H1 (cell line): ENCODE results near the gene FUNDC2. TPM values are rescaled to one million over a fixed set of nuclear protein-coding genes. Genes with fewer than 3 reads are reported as not detected.

Source experiments
- CTCF ChIA-PET: fragments of 300-600 bp; sonication (Branson Sonifier 250); formaldehyde crosslinking; loops from one replicate; lab custom pipeline; 2021; ENCODE audit not compliant: partially characterized antibody; lab: Charles Lee
- POLR2A ChIA-PET: fragments of 300-600 bp; sonication (Branson Sonifier 250); formaldehyde crosslinking; loops from one replicate; lab custom pipeline; 2021; ENCODE audit warnings: inconsistent platforms; ENCODE audit not compliant: partially characterized antibody; lab: Charles Lee
- DNase-seq, 2 experiments: peaks; one replicate each; pipeline versions ENCODE4 v3.0.0 to v3.0.0-alpha.2; 2010 to 2022; ENCODE audit warnings: low spot score in 2 of 2, low read depth in 1 of 2, mixed read lengths in 1 of 2
- FAIRE-seq: peaks from 2 replicates; lab custom pipeline; 2011; peaks lifted over from hg19 to GRCh38; lab: Jason Lieb, UNC
- H2AFZ ChIP-seq: 2 replicates; pipeline ENCODE4 v1.8.1; 2012; ENCODE audit warnings: low read length, inconsistent platforms
- H2AK5ac ChIP-seq: 2 replicates; pipeline ENCODE4 v1.6.1; 2013; ENCODE audit warnings: low read depth, low read length
- H2BK120ac ChIP-seq: replicated peaks from 2 replicates; pipeline ENCODE3; 2013; ENCODE audit warnings: low read depth, low read length, inconsistent platforms
- H2BK12ac ChIP-seq: 2 replicates; pipeline ENCODE4 v1.6.1; 2013; ENCODE audit warnings: low read depth, low read length
- H2BK15ac ChIP-seq: 2 replicates; pipeline ENCODE4 v1.6.1; 2013; ENCODE audit warnings: low read length
- H2BK20ac ChIP-seq: 2 replicates; pipeline ENCODE4 v1.6.1; 2013; ENCODE audit warnings: low read length
- H2BK5ac ChIP-seq: 2 replicates; pipeline ENCODE4 v1.6.1; 2013; ENCODE audit warnings: low read depth, low read length
- H3K14ac ChIP-seq: 2 replicates; pipeline ENCODE4 v1.6.1; 2013; ENCODE audit warnings: inconsistent platforms; ENCODE audit not compliant: insufficient read length
- H3K18ac ChIP-seq: 2 replicates; pipeline ENCODE4 v1.6.1; 2013; ENCODE audit warnings: low read length; ENCODE audit errors: extremely low read depth
- H3K23ac ChIP-seq: 2 replicates; pipeline ENCODE4 v1.6.1; 2013; ENCODE audit warnings: inconsistent platforms; ENCODE audit not compliant: insufficient read length
- H3K23me2 ChIP-seq: 2 replicates; pipeline ENCODE4 v1.6.1; 2013; ENCODE audit warnings: low read depth, low read length
- H3K27ac ChIP-seq: 2 replicates; pipeline ENCODE4 v1.6.1; 2011; ENCODE audit warnings: low read depth, low read length, inconsistent platforms
- H3K27me3 ChIP-seq, 4 experiments: replicated peaks in 1 of 4; 1 replicate in 1 of 4; 2 replicates in 3 of 4; pipeline versions ENCODE4 v1.6.1 to v1.8.1; 2011 to 2013; ENCODE audit warnings: low read length in 3 of 4, mild to moderate bottlenecking in 3 of 4, inconsistent platforms in 2 of 4, mixed read lengths in 2 of 4, moderate library complexity in 1 of 4; ENCODE audit not compliant: control insufficient read depth in 3 of 4, insufficient read depth in 3 of 4; ENCODE audit errors: extremely low read depth in 1 of 4
- H3K36me3 ChIP-seq, 4 experiments: 2 replicates each; pipeline versions ENCODE4 v1.6.1 to v1.8.1; 2011 to 2013; ENCODE audit warnings: mild to moderate bottlenecking in 4 of 4, low read length in 3 of 4, moderate library complexity in 2 of 4, control low read depth in 1 of 4, inconsistent platforms in 1 of 4; ENCODE audit not compliant: insufficient read depth in 4 of 4, control insufficient read depth in 2 of 4
- H3K4ac ChIP-seq: replicated peaks from 2 replicates; pipeline ENCODE3; 2013; ENCODE audit warnings: low read length, low read depth, mixed read lengths, inconsistent platforms; ENCODE audit not compliant: insufficient read length
- H3K4me1 ChIP-seq, 4 experiments: replicated peaks in 1 of 4; 1 replicate in 1 of 4; 2 replicates in 3 of 4; pipeline versions ENCODE4 v1.6.1 to v1.8.1; 2011 to 2013; ENCODE audit warnings: low read length in 3 of 4, inconsistent platforms in 2 of 4, mixed read lengths in 1 of 4; ENCODE audit not compliant: insufficient read depth in 4 of 4, control insufficient read depth in 3 of 4
- H3K4me2 ChIP-seq, 2 experiments: 2 replicates each; pipeline versions ENCODE4 v1.6.1 to v1.8.1; 2011 to 2013; ENCODE audit warnings: low read depth in 2 of 2, low read length in 2 of 2, control low read depth in 1 of 2, inconsistent platforms in 1 of 2, mild to moderate bottlenecking in 1 of 2; ENCODE audit not compliant: insufficient read depth in 1 of 2
- H3K4me3 ChIP-seq, 4 experiments: fragments of 200-600, 300-600 bp in 1 of 4; sonication (generic), shearing (Covaris generic), sonication (Bioruptor Twin) in 1 of 4; 2 replicates each; pipeline versions ENCODE4 v1.5.1 to v1.8.1; 2011 to 2016; ENCODE audit warnings: low read length in 4 of 4, low read depth in 3 of 4, control low read depth in 2 of 4, inconsistent platforms in 2 of 4, mild to moderate bottlenecking in 2 of 4, mixed read lengths in 1 of 4, moderate library complexity in 1 of 4; ENCODE audit not compliant: insufficient read depth in 2 of 4; ENCODE audit errors: extremely low read depth in 1 of 4
- H3K56ac ChIP-seq: replicated peaks from 2 replicates; pipeline ENCODE3; 2013; ENCODE audit warnings: low read depth, mild to moderate bottlenecking, mixed read lengths, low read length, inconsistent platforms; ENCODE audit not compliant: insufficient read length
- H3K79me1 ChIP-seq: 2 replicates; pipeline ENCODE4 v1.6.1; 2013; ENCODE audit warnings: low read depth, low read length, control low read depth
- H3K79me2 ChIP-seq, 2 experiments: 2 replicates each; pipeline versions ENCODE4 v1.6.1 to v1.8.1; 2012 to 2013; ENCODE audit warnings: low read length in 2 of 2, mild to moderate bottlenecking in 2 of 2, inconsistent platforms in 1 of 2; ENCODE audit not compliant: insufficient read depth in 2 of 2, control insufficient read depth in 1 of 2
- H3K9ac ChIP-seq, 4 experiments: replicated peaks in 1 of 4; 1 replicate in 1 of 4; 2 replicates in 3 of 4; pipeline versions ENCODE4 v1.6.1 to v1.8.1; 2011 to 2013; ENCODE audit warnings: low read depth in 3 of 4, low read length in 3 of 4, control low read depth in 2 of 4, mild to moderate bottlenecking in 2 of 4, moderate library complexity in 2 of 4, inconsistent platforms in 1 of 4; ENCODE audit errors: extremely low read depth in 1 of 4
- H3K9me3 ChIP-seq, 2 experiments: 2 replicates each; pipeline versions ENCODE4 v1.6.1 to v1.8.1; 2012 to 2013; ENCODE audit warnings: mild to moderate bottlenecking in 2 of 2, moderate library complexity in 2 of 2, control low read depth in 1 of 2, inconsistent platforms in 1 of 2, low read depth in 1 of 2, low read length in 1 of 2, mixed read lengths in 1 of 2; ENCODE audit not compliant: insufficient read depth in 2 of 2
- H4K20me1 ChIP-seq, 2 experiments: replicated peaks in 1 of 2; 2 replicates each; pipeline versions ENCODE3 to v1.8.1; 2011 to 2013; ENCODE audit warnings: inconsistent platforms in 2 of 2, low read length in 2 of 2, mild to moderate bottlenecking in 1 of 2; ENCODE audit not compliant: insufficient read depth in 2 of 2, control insufficient read depth in 1 of 2
- H4K5ac ChIP-seq: 2 replicates; pipeline ENCODE4 v1.6.1; 2013; ENCODE audit warnings: low read length, low read depth, mixed read lengths, inconsistent platforms; ENCODE audit not compliant: insufficient read length
- H4K8ac ChIP-seq: 2 replicates; pipeline ENCODE4 v1.8.0; 2013; ENCODE audit warnings: mild to moderate bottlenecking, moderate library complexity, low read length, inconsistent platforms; ENCODE audit not compliant: insufficient read depth; ENCODE audit errors: extremely low read depth
- H4K91ac ChIP-seq: replicated peaks from 2 replicates; pipeline ENCODE3; 2013; ENCODE audit warnings: low read length, mixed read lengths, inconsistent platforms; ENCODE audit not compliant: insufficient read length
- BACH1 ChIP-seq: IDR thresholded peaks from 2 replicates; pipeline ENCODE4 v1.6.1; 2012; ENCODE audit warnings: low read length, improper control_type of control experiment
- BCL11A ChIP-seq, 2 experiments: IDR thresholded peaks; one replicate each; pipeline ENCODE4 v1.6.1; 2011; ENCODE audit warnings: low read depth in 2 of 2, low read length in 2 of 2, mild to moderate bottlenecking in 2 of 2
- CHD1 ChIP-seq: IDR thresholded peaks from 2 replicates; pipeline ENCODE4 v1.6.1; 2012; ENCODE audit warnings: low read depth, low read length, improper control_type of control experiment
- GABPA ChIP-seq: IDR thresholded peaks from 2 replicates; pipeline ENCODE4 v1.6.1; 2011; ENCODE audit warnings: mild to moderate bottlenecking, low read length, moderate library complexity, borderline replicate concordance; ENCODE audit not compliant: insufficient read depth
- KDM1A ChIP-seq: fragments of 200-600, 300-600 bp; sonication (generic); IDR thresholded peaks from 2 replicates; pipeline ENCODE4 v1.7.1; 2016; ENCODE audit warnings: mild to moderate bottlenecking, low read length, borderline replicate concordance
- KDM4A ChIP-seq: IDR thresholded peaks from one replicate; pipeline ENCODE4 v1.7.1; 2012; ENCODE audit warnings: low read depth, mild to moderate bottlenecking, moderate library complexity, low read length, inconsistent platforms; ENCODE audit not compliant: severe bottlenecking
- RFX5 ChIP-seq: IDR thresholded peaks from 2 replicates; pipeline ENCODE4 v1.6.1; 2011; ENCODE audit warnings: low read depth, low read length, improper control_type of control experiment, borderline replicate concordance
- RNF2 ChIP-seq: fragments of 200-900, 300-1000 bp; sonication (generic); IDR thresholded peaks from 2 replicates; pipeline ENCODE4 v1.7.1; 2016; ENCODE audit warnings: borderline replicate concordance, low read depth, mild to moderate bottlenecking, antibody characterized with exemption, low read length; ENCODE audit not compliant: poor library complexity, severe bottlenecking; ENCODE audit errors: missing control alignments
- SIX5 ChIP-seq: IDR thresholded peaks from 2 replicates; pipeline ENCODE4 v1.6.1; 2011; ENCODE audit warnings: mild to moderate bottlenecking, low read depth, low read length
- TAF1 ChIP-seq: IDR thresholded peaks from 2 replicates; pipeline ENCODE4 v1.6.1; 2011; ENCODE audit warnings: mild to moderate bottlenecking, low read depth, low read length
- polyA plus RNA-seq, 7 experiments: library from polyadenylated mRNA; depleted of rRNA in 3 of 7; stranded (reverse) in 5 of 7; unstranded in 2 of 7; fragments of >200 nt in 5 of 7; fragments of 200-250 nt in 2 of 7; gene quantifications; 1 replicate in 5 of 7; 2 replicates in 1 of 7; 4 replicates in 1 of 7; pipeline versions ENCODE4 v1.2.1 to v1.2.3, GENCODE V29; 2011 to 2013; ENCODE audit warnings: missing spikeins in 2 of 7, mixed read lengths in 2 of 7
- total RNA-seq: library from RNA; stranded (reverse); fragmentation: NEBNext Ultra II Directional; extraction: Animal tissue kit (Norgen Biotek cat#: 25700); gene quantifications from 2 replicates; pipeline ENCODE4 v1.2.1, GENCODE V29; 2021
- TF ChIP-seq, protein P1 (sequence below): IDR thresholded peaks from 2 replicates; pipeline ENCODE4 v1.6.1; 2012; ENCODE audit warnings: inconsistent platforms

Gene FUNDC2
- total and polyA plus RNA-seq, 2 of the 8 experiments (the other 6 are each of a cell fraction or from before 2014, with no cell fraction given), result 67.7 to 93.7 TPM

DNA sequence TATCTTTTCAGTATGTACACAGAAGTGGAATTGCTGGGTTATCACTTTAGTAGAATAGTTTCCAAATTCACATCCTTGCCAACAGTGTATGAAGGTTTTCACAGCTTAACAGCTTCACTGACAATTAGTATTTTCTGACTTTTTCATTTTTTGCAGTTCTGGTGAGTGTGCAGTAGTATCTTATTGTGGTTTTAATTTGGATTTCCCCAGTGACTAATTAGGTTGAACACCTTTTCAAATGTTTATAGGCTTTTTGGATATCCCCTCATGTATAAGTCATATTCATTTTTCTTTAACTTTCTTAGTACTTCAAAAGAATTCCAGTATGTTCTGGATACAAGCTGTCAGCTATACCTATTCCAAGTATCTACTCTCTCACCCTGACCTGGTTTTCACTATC, 81.8 kb downstream of the FUNDC2 start:
- Histone ChIP-seq H2BK5ac (no peak overlapping the region), H2BK15ac (no peak overlapping the region), H2AK5ac (no peak overlapping the region), H3K56ac (no peak overlapping the region), H3K14ac (no peak overlapping the region), H4K91ac (no peak overlapping the region), H3K4me3 (no peak overlapping the region), H3K79me1 (no peaks in the 10 kb centered on the region), H2BK12ac (no peak overlapping the region), H3K4me2 (no peak overlapping the region), H2BK120ac (no peak overlapping the region), H3K4ac (no peak overlapping the region), H3K4me1 (no peaks in the 10 kb centered on the region), H3K9me3 (no peaks in the 10 kb centered on the region), H2BK20ac (no peak overlapping the region), H3K23me2 (no peaks in the 10 kb centered on the region), H3K23ac (no peak overlapping the region), H3K79me2 (no peaks in the 10 kb centered on the region), H3K9ac (no peak overlapping the region), H2AFZ (no peak overlapping the region), H3K36me3 (no peaks in the 10 kb centered on the region; a peak in 1 of 8 replicates), H3K18ac (no peak overlapping the region), H4K20me1 (no peaks in the 10 kb centered on the region), H4K8ac (no peak overlapping the region), H3K27ac (no peak overlapping the region), H3K27me3 (no peaks in the 10 kb centered on the region), H4K5ac (no peak overlapping the region)
- no peak for FAIRE-seq
- POLR2A ChIA-PET, result no interaction called here
- DNase-seq, result no peak
- no peak for TF ChIP-seq RFX5
- TF ChIP-seq GABPA, result no peak
- TF ChIP-seq SIX5, result no peak
- no peak for TF ChIP-seq KDM4A
- TF ChIP-seq BCL11A (IDR thresholded peaks at IDR 0.05; ENCODE audit: low read depth in 2 of 2, low read length in 2 of 2), result no peak
- TF ChIP-seq, protein P1, sequence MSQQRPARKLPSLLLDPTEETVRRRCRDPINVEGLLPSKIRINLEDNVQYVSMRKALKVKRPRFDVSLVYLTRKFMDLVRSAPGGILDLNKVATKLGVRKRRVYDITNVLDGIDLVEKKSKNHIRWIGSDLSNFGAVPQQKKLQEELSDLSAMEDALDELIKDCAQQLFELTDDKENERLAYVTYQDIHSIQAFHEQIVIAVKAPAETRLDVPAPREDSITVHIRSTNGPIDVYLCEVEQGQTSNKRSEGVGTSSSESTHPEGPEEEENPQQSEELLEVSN, result no peak
- no peak for TF ChIP-seq BACH1
- no peak for TF ChIP-seq RNF2
- TF ChIP-seq KDM1A, result no peak
- TF ChIP-seq TAF1, result no peak
- TF ChIP-seq CHD1, result no peak
- CTCF ChIA-PET, result no interaction called here
